ENCODE measurements around the gene TMEM121. TPM values are rescaled to one million over a fixed set of nuclear protein-coding genes. Genes with fewer than 3 reads are reported as not detected.

TMEM121 gene
- total and polyA plus RNA-seq, 10 of the 15 experiments (the other 5 are each of a cell fraction or from before 2014, with no cell fraction given): 0.04 to 4.9 (median 1.2) TPM; not detected in 2

GRCh38 chr14:105476831-105477659, 49.3 kb upstream of the TMEM121 start:
- no peak for FAIRE-seq

More at GRCh38 chr14:105476831-105477659, 49.3 kb upstream of the TMEM121 start:
- H3K4me2 ChIP-seq (ENCODE audit: control insufficient read depth, insufficient read depth): no peak overlapping the region
- H4K20me1 ChIP-seq (ENCODE audit: control insufficient read depth, insufficient read depth): no peaks in the 10 kb centered on the region
- in situ Hi-C loops (cut with MboI) (no loop called here), intact Hi-C loops (cut with micrococcal nuclease; ENCODE audit: unreplicated experiment) (no loop called here)
- DNase-seq (ENCODE audit: low read depth, low spot score): no peak
- ChIA-PET CTCF (interaction anchor here (1.2 kb wide), 1 partner anchor 13 kb away, joined by 4 read pairs; no protein-coding TSS in a partner anchor), SMC1A (ENCODE audit: uncharacterized antibody, unreplicated experiment) (no interaction called here), POLR2A (interaction anchor here (0.6 kb wide), 1 partner anchor 561 kb away, joined by 5 read pairs; no protein-coding TSS in a partner anchor), RAD21 (ENCODE audit: unreplicated experiment) (no interaction called here)
- H2AFZ ChIP-seq (ENCODE audit: control insufficient read depth, low read depth, low read length): no peak overlapping the region
- no peak overlapping the region for H3K27ac ChIP-seq (ENCODE audit: control insufficient read depth, insufficient read depth)
- H3K79me2 ChIP-seq (ENCODE audit: control insufficient read depth, insufficient read depth, low read length): no peaks in the 10 kb centered on the region
- 37% methylated on average over 16 of the region's 16 CpGs for WGBS (ENCODE audit: insufficient coverage, insufficient replicate concordance, low lambda C conversion rate, missing lambda C conversion rate)
- peaks cover 4 to 11% of the 10 kb centered on the region in 2 experiments; a peak in 3 of 4 replicates for H3K27me3 ChIP-seq (replicated peaks in 1 of 2; ENCODE audit: control insufficient read depth in 2 of 2, insufficient read depth in 2 of 2, low read length in 1 of 2)
- H3K4me1 ChIP-seq (ENCODE audit: control insufficient read depth, insufficient read depth, low read length): peaks cover 13% of the 10 kb centered on the region
- H3K9ac ChIP-seq (ENCODE audit: control insufficient read depth, insufficient read depth, low read length): no peak overlapping the region
- no peak for TF ChIP-seq BCL3 (IDR thresholded peaks at IDR 0.05; ENCODE audit: borderline replicate concordance, insufficient read depth, low read depth, low read length, poor library complexity, severe bottlenecking)
- TF ChIP-seq TCF12 (IDR thresholded peaks at IDR 0.05; ENCODE audit: low read depth, low read length): 0 out of 2 replicates have a peak, but pooled peaks have one; percentile 3
- no peaks in the 10 kb centered on the region for H3K36me3 ChIP-seq (ENCODE audit: control insufficient read depth in 2 of 2, insufficient read depth in 2 of 2, low read length in 1 of 2)
- ATAC-seq: no peak
- no peak overlapping the region for H3K4me3 ChIP-seq
- H3K9me3 ChIP-seq (replicated peaks; ENCODE audit: control insufficient read depth, insufficient read depth, low read length): no peaks in the 10 kb centered on the region; the same call in 2 of the 3 replicates
- no TSS peak for BruUV-seq (replicated peaks)

All from GM12878 (cell line).